DMS79 treated with DMSO at 0.1 percent for 48 hours (cell line): ENCODE data around the gene SGK2.
"Not testable (repeated sequence)": the region's sequence is repeated elsewhere in the genome, so short reads cannot be mapped to it uniquely, and the experiment has no call there.

Experiments used
- DNase-seq: peaks from one replicate; lab custom pipeline; 2025; lab: John Stamatoyannopoulos, UW

Gene SGK2

DNA sequence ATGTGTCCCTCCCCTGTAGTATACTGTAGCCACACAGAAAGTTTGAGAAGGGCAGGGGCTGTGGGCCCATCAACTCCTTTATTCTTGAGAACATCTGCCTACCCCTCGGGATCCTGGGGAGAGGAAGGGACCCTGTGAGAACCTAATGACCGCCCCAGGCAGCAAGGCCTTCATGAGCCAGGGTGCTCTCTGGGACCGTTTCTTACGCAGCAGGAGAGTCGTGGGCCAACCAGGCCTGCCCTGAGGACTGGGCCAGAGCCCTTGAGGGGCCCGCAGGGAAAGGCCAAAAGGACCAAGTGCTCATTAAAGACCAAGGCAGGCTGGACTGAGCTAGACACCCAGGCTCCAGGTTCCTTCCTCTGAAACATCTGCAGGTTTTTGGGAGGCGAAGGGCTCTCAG lies 5.2 kb downstream of the SGK2 start:
- DNase-seq: no peak

DNA sequence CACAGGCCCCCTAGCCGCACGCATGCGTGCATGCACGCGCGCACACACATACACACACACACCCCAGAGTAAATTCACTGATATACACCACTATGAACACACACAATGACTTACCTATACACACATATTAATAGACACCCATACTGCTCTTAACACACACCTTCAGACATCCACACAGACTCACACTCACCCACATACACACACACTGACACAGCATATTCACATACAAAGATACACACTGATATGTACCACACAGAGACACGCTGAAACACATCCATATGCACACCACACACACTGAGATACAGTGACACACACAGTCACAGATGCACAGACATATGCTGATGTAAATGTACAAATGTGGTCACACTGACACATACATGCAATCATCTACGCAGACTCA lies 5.6 kb downstream of the SGK2 start:
- DNase-seq: no peak

- no peak for DNase-seq
Observed at GRCh38 chr20:43564993-43565757, 6.3 kb downstream of the SGK2 start.

GRCh38 chr20:43565758-43566104 lies 6.9 kb downstream of the SGK2 start:
- DNase-seq: no peak

- DNase-seq: no peak
Observed at GRCh38 chr20:43567477-43567876, 8.7 kb downstream of the SGK2 start.

- DNase-seq: no peak
Observed at GRCh38 chr20:43568706-43569105, 9.9 kb downstream of the SGK2 start.

GRCh38 chr20:43569282-43569681 lies 10.5 kb downstream of the SGK2 start:
- DNase-seq: no peak

DNA sequence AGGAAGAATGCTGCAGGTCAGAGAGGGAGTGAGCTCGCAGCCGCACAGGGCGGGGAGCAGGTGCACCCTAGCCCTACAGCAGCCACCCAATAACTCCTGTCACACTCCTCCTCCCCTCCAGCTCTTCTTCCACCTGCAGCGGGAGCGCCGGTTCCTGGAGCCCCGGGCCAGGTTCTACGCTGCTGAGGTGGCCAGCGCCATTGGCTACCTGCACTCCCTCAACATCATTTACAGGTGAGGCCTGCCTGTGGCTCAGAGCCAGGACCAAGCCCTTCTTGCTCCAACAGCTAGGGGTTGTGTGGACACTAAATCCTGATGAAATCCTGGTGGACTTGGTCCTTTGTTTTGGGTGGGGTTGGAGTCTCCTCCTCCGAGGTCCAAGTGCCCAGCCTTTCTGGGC lies 11.7 kb downstream of the SGK2 start:
- DNase-seq: no peak

DNA sequence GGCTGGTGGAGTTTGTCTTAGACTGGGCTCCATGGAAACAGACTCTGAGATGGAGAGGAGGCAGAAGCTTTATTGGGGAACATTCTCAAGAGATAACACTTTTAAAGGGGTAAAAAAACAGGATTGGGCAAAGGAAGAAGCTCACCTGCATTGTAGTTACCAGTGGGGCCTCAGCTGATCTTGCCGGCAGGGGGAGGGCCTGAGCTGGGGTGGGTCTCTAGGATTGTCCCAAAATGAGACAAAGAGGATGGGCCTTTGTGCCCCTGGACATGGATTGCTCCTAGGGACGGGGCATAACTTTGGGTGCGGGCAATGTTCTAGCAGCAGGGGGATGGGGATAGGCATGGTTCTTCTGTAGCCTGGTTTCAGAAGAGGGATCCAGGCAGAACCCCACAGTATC lies 12.5 kb downstream of the SGK2 start:
- DNase-seq: no peak

DNA sequence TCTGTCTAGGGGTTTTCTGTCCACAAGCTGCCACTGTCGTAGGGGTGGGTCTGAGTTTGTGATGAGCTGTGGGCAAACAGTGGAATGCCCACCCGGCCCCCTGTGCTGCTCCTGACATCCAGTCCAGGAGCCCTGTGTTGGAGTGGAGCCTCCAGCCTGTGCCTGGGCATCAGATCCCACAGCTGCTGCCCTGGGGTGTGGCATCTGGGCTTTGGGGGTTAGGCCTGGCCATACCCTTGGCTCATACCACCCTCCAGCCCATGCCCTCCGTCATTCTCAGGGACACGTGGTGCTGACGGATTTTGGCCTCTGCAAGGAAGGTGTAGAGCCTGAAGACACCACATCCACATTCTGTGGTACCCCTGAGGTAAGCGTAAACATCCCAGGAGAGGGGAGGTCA lies 12.9 kb downstream of the SGK2 start:
- no peak for DNase-seq

DNA sequence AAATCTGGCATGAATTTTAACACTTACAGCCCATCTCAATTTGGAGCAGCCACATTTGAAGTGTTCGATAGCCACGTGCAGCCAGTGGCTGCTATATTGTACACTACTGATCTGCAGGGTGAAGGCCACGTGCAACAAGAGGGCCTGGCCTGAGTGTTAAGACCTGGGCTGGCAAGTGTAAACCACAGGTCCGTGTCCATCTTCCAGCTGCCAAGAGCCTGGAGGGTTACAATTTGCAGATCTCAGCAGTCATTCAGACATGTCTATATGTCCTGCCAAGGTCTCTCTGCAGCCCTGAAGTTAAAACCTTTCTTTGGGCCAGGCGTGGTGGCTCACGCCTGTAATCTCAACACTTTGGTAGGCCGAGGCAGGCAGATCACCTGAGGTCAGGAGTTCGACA lies 14.1 kb downstream of the SGK2 start:
- no peak for DNase-seq

DNA sequence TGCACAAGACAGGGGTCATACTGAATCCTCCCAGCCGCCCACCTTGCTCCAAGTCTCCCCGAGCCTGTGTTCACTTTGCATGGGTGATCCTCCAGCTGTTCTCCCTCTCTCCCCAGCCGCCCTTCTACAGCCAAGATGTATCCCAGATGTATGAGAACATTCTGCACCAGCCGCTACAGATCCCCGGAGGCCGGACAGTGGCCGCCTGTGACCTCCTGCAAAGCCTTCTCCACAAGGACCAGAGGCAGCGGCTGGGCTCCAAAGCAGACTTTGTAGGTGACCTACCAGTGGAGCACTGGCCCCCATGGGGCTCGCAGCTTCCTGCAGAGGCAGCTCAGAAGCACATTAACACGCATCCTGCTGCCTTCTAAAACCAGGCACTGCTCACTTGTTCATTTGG lies 17.3 kb downstream of the SGK2 start:
- DNase-seq: no peak

GRCh38 chr20:43579861-43580793 lies 21.3 kb downstream of the SGK2 start:
- DNase-seq: no peak

- DNase-seq: no peak
Observed at GRCh38 chr20:43583133-43583864, 24.5 kb downstream of the SGK2 start.

DNA sequence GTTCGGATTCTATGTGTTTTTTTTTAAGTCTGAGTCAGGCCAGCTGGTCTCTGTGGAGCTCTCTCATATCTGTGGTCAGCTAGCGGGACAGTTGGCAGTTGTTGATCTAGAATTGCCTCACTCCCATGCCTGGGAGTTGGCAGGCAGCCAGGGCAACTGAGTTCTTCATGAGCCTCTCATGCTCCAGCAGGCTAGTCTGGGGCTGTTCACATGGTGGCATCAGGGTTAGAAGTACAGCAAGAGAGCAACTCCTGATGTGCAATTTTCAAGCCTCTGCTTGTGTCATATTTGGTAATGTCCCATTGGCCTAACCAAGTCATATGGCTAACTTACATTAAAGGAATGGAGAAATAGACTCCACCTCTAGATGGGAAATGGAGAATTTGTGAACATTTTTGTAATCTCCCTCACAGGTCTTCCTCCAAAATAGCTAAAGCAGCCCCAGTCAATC lies 25.2 kb downstream of the SGK2 start:
- DNase-seq: no peak

GRCh38 chr20:43584448-43585136 lies 25.8 kb downstream of the SGK2 start:
- no peak for DNase-seq

DNA sequence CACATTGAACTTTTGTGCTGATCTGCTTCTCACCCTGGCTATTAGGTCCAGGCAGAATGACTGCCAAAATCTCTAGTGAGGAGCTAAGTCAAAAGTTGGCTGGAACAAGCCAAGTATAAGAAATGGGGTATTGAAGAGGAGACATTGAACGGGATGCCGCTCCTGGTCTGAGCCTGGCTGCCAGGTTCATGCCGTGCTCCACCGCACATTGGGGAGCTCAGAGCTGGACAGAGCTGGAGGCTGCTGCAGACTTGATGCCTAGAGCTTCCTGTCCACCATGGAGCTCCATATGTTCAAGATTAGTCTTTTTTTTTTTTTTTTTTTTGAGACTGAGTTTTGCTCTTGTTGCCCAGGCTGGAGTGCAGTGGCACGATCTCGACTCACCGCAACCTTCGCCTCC lies 27.8 kb downstream of the SGK2 start:
- DNase-seq: no peak

DNA sequence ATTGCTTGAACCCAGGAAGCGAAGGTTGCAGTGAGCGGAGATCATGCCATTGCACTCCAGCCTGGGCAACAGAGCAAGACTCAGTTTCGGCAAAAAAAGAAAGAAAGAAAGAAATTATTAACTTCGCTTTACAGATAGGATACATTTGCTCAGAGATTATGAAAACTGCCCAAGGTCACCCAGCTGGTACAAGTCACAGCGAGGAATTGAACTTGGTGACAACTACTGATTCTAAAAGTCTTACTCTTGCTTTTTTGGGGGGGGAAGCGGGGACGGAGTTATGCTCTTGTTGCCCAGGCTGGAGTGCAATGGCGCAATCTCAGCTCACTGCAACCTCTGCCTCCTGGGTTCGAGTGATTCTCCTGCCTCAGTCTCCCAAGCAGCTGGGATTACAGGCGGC lies 29.7 kb downstream of the SGK2 start:
- not testable (repeated sequence) for DNase-seq

DNA sequence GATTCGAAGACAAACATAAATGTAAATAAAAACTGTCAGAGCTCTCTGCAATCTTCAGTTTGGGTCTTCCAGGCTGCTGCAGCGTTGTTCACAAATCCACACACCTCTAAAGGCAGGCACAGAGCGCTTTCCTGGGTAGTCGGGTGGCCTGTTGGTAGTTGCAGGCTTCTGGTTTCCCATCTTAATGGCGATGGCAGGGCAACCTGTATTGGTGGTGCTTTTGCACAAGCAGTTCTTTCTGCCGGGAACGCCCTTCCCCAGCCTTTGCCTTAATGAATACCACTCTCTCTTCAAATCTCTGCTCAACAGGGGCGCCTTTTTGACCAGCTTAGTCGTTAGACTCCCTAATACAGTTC lies 31.2 kb downstream of the SGK2 start:
- DNase-seq: peak; percentile 29

GRCh38 chr20:43590392-43591303 lies 31.8 kb downstream of the SGK2 start, which contains the start of gene IFT52:
Gene IFT52 (plus strand): TSS chr20:43590937. CDS start chr20:43594699, 3,762 bp downstream.
- DNase-seq: peak; percentile 78

DNA sequence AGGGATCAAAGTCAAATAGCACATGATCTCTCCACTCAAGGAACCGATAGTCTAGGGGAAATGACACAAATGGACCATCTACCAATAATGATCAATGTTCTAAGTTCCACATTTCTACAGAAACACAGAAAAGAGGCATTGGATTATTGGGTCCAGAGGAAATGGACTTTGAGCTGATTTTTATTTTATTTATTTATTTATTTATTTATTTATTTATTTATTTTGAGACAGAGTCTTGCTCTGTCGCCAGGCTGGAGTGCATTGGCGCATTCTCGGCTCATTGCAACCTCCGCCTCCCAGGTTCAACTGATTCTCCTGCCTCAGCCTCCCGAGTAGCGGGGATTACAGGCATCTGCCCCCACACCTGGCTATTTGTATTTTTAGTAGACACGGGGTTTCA lies 43.1 kb downstream of the SGK2 start:
- DNase-seq: not testable (repeated sequence)
